Neural cell (in vitro differentiated cells): Measurements from ENCODE around the gene ABCC9.

ENCODE experiments used
- CTCF ChIP-seq: fragments of 450-650 bp; IDR thresholded peaks from 2 replicates; pipeline ENCODE4 v1.5.1; 2014; ENCODE audit warnings: antibody characterized with exemption, mild to moderate bottlenecking, moderate library complexity; ENCODE audit not compliant: poor library complexity, severe bottlenecking
- EZH2 ChIP-seq: fragments of 200-600, 300-800 bp; shearing (Covaris generic), sonication (generic); IDR thresholded peaks from 2 replicates; pipeline ENCODE4 v1.6.1; 2014; ENCODE audit warnings: antibody characterized with exemption, low read length, borderline replicate concordance, mild to moderate bottlenecking; ENCODE audit not compliant: insufficient read depth, poor library complexity, severe bottlenecking
- SMC3 ChIP-seq: fragments of 450-650 bp; conservative IDR thresholded peaks from 2 replicates; pipeline ENCODE4 v1.6.1; 2014; ENCODE audit warnings: antibody characterized with exemption, mild to moderate bottlenecking, moderate library complexity; ENCODE audit not compliant: poor library complexity

GRCh38 chr12:21801522-21802288 lies 139.5 kb downstream of the ABCC9 start:
- no peak for TF ChIP-seq EZH2
- no peak for TF ChIP-seq SMC3
- TF ChIP-seq CTCF, result no peak
